H1 (cell line): ENCODE measurements around the gene NFATC4. TPM values are rescaled to one million over a fixed set of nuclear protein-coding genes. Genes with fewer than 3 reads are reported as not detected.

Experiments
- CBX5 ChIP-seq: fragments of 300-800, 300-1000 bp; sonication (generic); IDR thresholded peaks from 2 replicates; pipeline ENCODE4 v1.7.1; 2016; ENCODE audit warnings: antibody characterized with exemption, low read length, low read depth
- SP4 ChIP-seq: IDR thresholded peaks from 2 replicates; pipeline ENCODE4 v1.6.1; 2012; ENCODE audit warnings: low read length, inconsistent platforms
- polyA plus RNA-seq, 7 experiments: library from polyadenylated mRNA; depleted of rRNA in 3 of 7; stranded (reverse) in 5 of 7; unstranded in 2 of 7; fragments of >200 nt in 5 of 7; fragments of 200-250 nt in 2 of 7; gene quantifications; 1 replicate in 5 of 7; 2 replicates in 1 of 7; 4 replicates in 1 of 7; pipeline versions ENCODE4 v1.2.1 to v1.2.3, GENCODE V29; 2011 to 2013; ENCODE audit warnings: missing spikeins in 2 of 7, mixed read lengths in 2 of 7
- total RNA-seq: library from RNA; stranded (reverse); fragmentation: NEBNext Ultra II Directional; extraction: Animal tissue kit (Norgen Biotek cat#: 25700); gene quantifications from 2 replicates; pipeline ENCODE4 v1.2.1, GENCODE V29; 2021
- TF ChIP-seq, protein P1 (sequence below): IDR thresholded peaks from 2 replicates; pipeline ENCODE4 v1.6.1; 2012; ENCODE audit warnings: low read length, inconsistent platforms

The NFATC4 gene
- total and polyA plus RNA-seq, 2 of the 8 experiments (the other 6 are each of a cell fraction or from before 2014, with no cell fraction given) = 47.3 to 50.3 TPM

DNA sequence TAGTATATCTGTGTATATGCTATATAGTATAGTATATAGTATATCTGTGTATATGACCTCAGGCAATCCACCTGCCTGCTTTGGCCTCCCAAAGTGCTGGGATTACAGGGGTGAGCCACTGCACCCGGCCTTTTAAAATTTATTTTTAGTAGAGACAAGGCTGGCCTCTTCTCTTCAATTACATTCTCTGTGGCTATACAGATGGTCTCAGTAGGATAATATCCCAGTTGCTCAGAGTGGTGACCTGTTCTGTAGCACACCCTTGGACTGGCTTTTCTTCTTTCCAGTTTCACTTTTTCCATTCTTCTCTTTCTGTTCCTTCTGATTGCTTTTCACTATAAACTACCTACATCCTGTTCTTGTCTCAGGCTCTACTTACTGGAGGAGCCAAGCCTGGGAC lies 3.1 kb upstream of the NFATC4 start (continued):
- TF ChIP-seq, protein P1, sequence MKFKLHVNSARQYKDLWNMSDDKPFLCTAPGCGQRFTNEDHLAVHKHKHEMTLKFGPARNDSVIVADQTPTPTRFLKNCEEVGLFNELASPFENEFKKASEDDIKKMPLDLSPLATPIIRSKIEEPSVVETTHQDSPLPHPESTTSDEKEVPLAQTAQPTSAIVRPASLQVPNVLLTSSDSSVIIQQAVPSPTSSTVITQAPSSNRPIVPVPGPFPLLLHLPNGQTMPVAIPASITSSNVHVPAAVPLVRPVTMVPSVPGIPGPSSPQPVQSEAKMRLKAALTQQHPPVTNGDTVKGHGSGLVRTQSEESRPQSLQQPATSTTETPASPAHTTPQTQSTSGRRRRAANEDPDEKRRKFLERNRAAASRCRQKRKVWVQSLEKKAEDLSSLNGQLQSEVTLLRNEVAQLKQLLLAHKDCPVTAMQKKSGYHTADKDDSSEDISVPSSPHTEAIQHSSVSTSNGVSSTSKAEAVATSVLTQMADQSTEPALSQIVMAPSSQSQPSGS = no peak
- TF ChIP-seq CBX5 (no peak), SP4 (no peak)
